Right ventricle myocardium inferior (tissue), 1 donor: Measurements from ENCODE around the gene SNTB2. TPM values are rescaled to one million over a fixed set of nuclear protein-coding genes. Genes with fewer than 3 reads are reported as not detected.

Source experiments
- ATAC-seq: fragments of 200-7000 bp; cut with Tn5 transposase; one replicate; pipeline ENCODE4 v1.9.1; 2020; ENCODE audit warnings: mild to moderate bottlenecking, moderate library complexity
- DNase-seq: peaks from one replicate; pipeline ENCODE4 v3.0.0; 2021; ENCODE audit errors: missing footprints
- intact Hi-C: fragments of 100-400 bp; cut with DNase I; formaldehyde crosslinking; loops from one replicate; pipeline ENCODE4 v1.11.0; 2022
- total RNA-seq: library from RNA; stranded (reverse); fragmentation: NEBNext Ultra II Directional; extraction: Animal tissue kit (Norgen Biotek cat#: 25700); gene quantifications from one replicate; pipeline ENCODE4 v1.2.1, GENCODE V29; 2021
- donor health status: DM: no; HTN: yes; CAD: no; lungs with severe emphysema.

Gene SNTB2
- total RNA-seq, 1 donor from 2014 or later: 16.5 TPM

DNA sequence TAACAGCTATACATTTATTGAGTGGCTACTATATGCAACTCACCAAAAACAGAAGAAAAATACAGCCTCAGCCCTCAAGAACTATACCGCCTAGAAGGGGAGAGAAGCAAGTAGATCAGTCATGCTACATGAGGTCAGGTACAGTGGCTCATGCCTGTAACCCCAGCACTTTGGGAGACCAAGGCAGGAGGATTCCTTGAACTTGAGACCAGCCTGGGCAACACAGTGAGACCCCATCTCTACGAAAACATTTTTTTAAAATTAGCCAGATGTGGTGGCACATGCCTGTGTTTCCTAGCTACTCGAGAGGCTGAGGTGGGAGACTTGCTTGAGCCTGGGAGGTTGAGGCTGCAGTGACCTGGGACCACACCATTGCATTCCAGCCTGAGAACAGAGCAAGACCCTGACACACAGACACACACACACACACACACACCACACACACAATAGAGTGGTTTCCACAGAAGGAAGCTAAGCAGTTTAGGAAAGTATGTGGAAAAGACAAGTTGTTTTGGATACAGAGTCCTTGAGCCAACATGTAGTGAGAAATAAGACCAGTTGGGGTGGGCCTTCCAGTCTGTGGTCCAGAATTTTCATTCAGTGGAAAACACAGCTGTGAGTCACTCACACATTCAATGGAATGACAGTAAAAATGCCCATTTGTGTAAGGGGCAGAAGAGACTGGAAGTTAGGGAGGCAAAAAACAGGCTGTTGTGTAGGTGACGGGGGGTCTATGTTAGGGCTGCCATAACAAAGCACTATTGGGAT, 10.7 kb upstream of the SNTB2 start:
- ATAC-seq (no peak), DNase-seq (no peak)
- intact Hi-C loops: no loop called here

GRCh38 chr16:69179328-69180010, 7.5 kb upstream of the SNTB2 start:
- DNase-seq: peak; percentile 84
- intact Hi-C loops: no loop called here
- ATAC-seq: peak; percentile 83

DNA sequence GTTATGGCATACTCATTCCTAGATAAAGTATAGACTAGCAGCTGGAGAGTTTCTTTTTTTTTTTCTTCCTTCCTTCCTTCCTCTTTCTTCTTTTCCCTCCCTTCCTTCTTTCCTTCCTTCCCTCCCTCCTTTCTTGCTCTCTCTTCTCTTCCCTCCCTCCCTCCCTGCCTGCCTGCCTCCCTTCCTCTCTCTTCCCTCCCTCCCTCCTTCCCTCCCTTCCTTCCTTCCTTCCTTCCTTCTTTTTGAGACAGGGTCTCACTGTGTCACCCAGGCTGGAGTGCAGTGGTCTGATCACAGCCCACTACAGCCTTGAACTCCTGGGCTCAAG, 7.0 kb upstream of the SNTB2 start:
- DNase-seq: no peak
- intact Hi-C loops: no loop called here
- ATAC-seq: peak; percentile 45

GRCh38 chr16:69182730-69183416, 4.1 kb upstream of the SNTB2 start:
- DNase-seq (no peak), ATAC-seq (no peak)
- intact Hi-C loops: no loop called here

DNA sequence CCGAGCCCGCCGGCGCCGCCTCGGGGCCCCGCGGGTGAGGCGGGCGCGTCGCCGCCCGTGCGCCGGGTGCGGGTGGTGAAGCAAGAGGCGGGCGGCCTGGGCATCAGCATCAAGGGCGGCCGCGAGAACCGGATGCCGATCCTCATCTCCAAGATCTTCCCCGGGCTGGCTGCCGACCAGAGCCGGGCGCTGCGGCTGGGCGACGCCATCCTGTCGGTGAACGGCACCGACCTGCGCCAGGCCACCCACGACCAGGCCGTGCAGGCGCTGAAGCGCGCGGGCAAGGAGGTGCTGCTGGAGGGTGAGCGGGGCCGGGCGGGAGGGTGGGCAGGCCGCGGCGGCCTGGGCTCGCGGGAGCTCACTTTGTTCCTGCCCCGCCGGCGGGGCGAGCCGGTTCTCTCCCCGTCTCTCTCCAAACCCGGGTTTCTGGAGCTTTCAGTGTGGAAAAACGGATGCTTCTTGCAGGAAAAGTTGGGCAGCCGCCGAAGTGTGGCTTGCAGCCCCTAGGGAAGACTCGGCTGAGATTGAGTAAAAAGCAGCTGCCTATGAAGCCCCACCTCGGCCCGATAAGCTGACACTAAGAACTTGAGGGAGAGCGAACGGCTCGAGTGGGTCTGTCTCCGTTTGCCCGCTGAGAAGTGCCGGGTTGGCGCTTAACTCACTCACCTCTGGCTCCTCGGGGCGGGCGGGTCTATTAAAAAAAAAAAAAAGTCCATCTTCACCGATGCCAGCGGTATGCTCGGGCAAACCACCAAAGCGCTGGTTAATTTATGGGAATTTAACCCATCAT, 677 bp downstream of the SNTB2 start:
- DNase-seq (peak; percentile 87), ATAC-seq (peak; percentile 38)
- intact Hi-C loops: no loop called here

GRCh38 chr16:69188236-69188549, 1.2 kb downstream of the SNTB2 start:
- intact Hi-C loops: no loop called here
- DNase-seq: no peak
- no peak for ATAC-seq

- intact Hi-C loops: no loop called here
- ATAC-seq (no peak), DNase-seq (no peak)
Observed at GRCh38 chr16:69188716-69189115, 1.8 kb downstream of the SNTB2 start.

GRCh38 chr16:69190046-69190588, 3.2 kb downstream of the SNTB2 start:
- DNase-seq (no peak), ATAC-seq (no peak)
- intact Hi-C loops: no loop called here

- intact Hi-C loops: no loop called here
- DNase-seq (no peak), ATAC-seq (no peak)
Observed at GRCh38 chr16:69190598-69190997, 3.6 kb downstream of the SNTB2 start.

- intact Hi-C loops: no loop called here
- no peak for DNase-seq
- ATAC-seq: no peak
Observed at GRCh38 chr16:69191136-69191535, 4.2 kb downstream of the SNTB2 start.

- no peak for ATAC-seq
- intact Hi-C loops: no loop called here
- DNase-seq: no peak
Observed at GRCh38 chr16:69193855-69194254, 6.9 kb downstream of the SNTB2 start.

DNA sequence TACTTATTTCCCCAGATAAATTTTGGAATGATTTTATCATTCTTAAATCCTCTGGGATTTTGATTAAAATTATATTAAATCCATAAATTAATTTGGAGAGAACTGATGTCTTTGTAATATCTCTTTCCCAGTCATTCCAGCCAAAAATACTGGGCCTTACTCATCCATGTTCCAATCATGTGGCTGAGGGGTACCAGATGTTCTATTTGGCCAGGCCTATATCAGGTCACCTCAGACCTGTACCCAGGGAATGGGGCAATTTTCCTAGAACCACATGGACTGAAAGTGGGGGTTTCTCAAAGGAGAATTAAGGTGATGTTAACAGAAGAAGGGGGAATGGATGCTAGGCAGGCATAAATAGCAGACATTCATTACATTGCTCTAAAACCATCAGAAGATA, 7.5 kb downstream of the SNTB2 start:
- intact Hi-C loops: no loop called here
- DNase-seq (no peak), ATAC-seq (peak; percentile 48)

DNA sequence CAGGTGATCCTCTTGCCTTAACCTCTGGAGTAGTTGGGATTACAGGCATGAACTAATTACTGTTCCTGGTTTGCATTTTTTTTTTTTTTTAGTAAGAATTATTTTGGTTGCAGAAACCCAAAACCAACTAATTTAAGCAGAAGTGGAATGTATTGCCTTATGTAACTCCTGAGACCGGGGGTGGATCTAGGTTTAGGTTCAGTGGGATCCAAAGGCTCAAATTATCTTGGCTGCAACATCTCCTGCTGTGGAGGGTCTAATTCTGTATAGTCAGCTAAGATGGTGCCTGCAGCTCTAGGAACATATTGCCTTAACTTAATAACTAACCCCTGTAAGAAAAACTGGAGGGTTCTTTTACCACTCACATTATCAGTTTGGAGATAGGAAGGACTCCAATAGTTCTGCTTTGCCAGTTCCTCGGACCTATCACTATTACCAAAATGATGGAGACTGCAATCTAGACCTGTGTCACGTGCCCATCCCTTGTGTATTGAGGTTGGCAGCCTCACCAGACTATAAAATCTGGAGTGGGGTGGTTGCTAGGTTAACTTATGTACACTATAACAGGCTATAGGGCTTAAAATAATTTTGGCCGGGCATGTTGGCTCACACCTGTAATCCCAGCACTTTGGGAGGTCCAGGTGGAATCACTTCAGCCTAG, 8.5 kb downstream of the SNTB2 start:
- DNase-seq (no peak), ATAC-seq (no peak)
- intact Hi-C loops: no loop called here

DNA sequence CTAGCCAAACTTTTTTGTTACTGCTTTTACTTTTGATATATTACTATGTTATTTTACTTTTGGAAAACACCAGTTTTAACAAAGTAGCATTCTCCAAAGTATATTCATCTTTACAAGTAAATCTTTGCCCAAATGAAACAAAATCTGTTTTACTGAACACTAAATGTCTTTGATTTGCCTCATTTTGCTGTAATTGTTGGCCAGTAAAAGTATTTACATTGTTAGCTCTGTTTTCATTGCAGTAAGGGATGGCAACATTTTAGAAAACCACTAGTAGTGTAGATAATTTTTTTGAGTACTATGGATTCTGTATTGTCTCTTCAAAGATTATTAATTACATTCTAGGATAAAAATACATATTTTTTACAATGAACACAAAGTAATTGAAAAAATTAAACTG, 10.6 kb downstream of the SNTB2 start:
- intact Hi-C loops: no loop called here
- DNase-seq (no peak), ATAC-seq (no peak)

DNA sequence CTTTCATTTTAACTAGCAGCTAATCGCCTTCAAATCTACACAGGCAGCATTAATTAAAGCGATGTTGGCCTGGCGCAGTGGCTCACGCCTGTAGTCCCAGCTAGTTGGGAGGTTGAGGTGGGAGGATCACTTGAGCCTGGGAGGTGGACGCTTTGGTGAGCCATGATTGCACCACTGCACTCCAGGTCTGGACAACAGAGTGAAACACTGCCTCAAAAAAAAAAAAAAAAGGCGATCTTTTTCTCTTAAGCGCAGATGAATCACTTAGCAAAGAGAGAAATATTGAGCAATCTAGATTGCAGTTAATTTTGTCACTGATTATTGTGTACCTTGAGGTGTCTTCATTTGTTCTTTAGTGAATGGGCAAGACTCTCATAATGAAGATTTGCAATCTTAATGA, 12.4 kb downstream of the SNTB2 start:
- DNase-seq: no peak
- ATAC-seq: no peak
- intact Hi-C loops: no loop called here

- intact Hi-C loops: no loop called here
Observed at GRCh38 chr16:69201291-69201690, 14.3 kb downstream of the SNTB2 start.

DNA sequence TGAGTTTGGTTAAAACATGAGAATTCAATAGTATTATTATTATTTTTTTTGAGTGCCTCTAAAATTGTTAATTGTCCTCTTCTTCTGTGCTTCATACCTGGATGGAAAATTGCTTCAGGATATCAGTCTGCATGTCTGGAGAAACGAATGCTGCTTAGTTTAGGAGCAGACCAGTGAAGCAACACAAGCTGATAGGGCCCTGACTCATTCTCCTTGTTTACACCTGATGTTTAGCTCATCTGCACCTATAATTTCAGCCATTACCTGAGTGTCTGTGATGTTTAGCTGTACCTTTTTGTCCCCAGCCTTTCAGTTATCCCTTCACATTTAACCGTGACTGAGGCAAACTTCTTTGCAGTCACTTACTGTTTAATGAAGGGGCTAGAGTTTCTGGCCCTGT, 14.8 kb downstream of the SNTB2 start:
- intact Hi-C loops: no loop called here
- ATAC-seq: no peak
- DNase-seq: no peak

More at GRCh38 chr16:69201291-69201690, 14.3 kb downstream of the SNTB2 start:
- ATAC-seq (no peak), DNase-seq (no peak)

DNA sequence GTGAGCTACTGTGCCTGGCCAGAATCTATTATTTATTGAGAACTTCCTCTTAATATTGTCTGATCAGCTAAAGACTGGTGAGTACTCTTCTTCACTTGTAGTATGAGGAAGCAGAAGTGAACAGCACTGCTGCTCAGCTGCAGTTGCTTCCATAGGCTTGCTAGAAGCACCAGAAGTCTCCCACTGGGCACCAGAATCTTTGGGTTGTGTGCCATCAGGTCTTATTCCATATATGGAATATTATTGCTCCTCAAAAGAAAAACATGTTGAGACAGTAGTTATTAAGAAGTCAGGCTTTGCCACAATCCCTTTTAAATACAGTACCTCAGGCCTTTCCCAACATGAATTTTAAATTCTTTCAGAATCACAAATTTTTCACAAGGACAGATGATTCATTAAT, 17.2 kb downstream of the SNTB2 start:
- intact Hi-C loops: no loop called here
- DNase-seq (no peak), ATAC-seq (no peak)

- no peak for ATAC-seq
- intact Hi-C loops: no loop called here
- DNase-seq: no peak
Observed at GRCh38 chr16:69209735-69210134, 22.8 kb downstream of the SNTB2 start.
